Lung microvascular endothelial cell (primary cell): ENCODE results near the gene PRKN. TPM values are rescaled to one million over a fixed set of nuclear protein-coding genes. Genes with fewer than 3 reads are reported as not detected.
"Not testable (repeated sequence)": the region's sequence is repeated elsewhere in the genome, so short reads cannot be mapped to it uniquely, and the experiment has no call there.

Experiments used
- DNase-seq, 2 donors: peaks; one replicate each; pipeline versions ENCODE4 v3.0.0 to v3.0.0-alpha.2; 2010; ENCODE audit warnings: low read depth in 2 of 2
- total RNA-seq: library from RNA; depleted of rRNA; stranded (reverse); fragments of >200 nt; gene quantifications from 2 replicates; pipeline ENCODE4 v1.2.1, GENCODE V29; 2014

Gene PRKN
- total RNA-seq, 1 donor from 2014 or later, result 0.40 TPM

DNA sequence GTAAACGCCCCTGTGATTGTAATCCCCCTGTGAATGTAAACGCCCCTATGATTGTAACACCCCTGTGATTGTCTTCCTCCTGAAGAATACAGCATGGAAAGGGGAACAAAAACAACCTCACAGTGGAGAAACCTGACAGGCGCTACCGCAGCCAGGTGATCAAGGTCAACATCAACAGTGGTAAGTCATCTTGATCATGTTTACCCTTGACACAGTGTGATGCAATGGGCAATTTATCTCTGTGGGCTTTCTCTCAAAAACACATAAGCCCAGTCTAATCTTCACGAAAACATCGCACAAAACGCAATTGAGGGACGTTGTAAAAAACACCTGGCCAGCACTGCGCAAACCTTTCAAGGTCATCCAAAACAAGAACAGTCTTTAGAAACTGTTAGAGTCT is 277.2 kb downstream of the PRKN start:
- DNase-seq, result no peak

DNA sequence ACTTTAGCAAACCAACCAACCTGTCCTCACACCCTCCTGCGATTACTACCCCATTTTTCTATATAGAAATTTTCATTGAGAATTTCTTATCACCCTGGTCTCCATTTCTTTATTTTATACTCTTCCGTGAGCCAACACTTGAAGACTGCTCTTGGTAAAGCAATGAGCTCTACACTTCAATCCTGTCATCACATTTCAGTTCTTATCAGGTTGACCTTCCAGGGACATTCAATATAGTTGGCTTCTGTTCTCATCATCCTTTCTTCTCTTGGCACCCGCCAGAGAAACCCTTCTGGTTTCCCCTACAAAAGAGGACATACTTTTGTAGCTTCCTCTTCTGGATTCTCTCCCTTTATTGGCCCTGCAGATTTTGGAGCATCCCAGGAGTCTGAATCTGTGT is 279.3 kb downstream of the PRKN start:
- DNase-seq, result no peak

DNA sequence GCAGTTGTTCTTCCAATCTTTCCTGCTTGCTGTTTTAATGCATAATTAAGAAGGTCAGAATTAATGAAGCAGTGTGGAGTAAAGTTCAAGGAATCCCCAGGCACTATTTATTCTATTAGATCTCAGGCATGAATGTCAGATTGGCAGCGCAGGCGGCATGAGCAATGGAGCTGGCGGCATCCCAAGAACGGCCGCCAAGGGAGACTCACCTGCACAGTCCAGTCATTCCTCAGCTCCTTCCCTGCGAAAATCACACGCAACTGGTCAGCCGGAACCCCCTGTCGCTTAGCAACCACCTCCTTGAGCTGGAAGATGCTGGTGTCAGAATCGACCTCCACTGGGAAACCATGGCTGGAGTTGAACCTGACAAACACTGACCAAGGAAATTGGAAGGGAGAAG is 284.5 kb downstream of the PRKN start:
- DNase-seq, result no peak

DNA sequence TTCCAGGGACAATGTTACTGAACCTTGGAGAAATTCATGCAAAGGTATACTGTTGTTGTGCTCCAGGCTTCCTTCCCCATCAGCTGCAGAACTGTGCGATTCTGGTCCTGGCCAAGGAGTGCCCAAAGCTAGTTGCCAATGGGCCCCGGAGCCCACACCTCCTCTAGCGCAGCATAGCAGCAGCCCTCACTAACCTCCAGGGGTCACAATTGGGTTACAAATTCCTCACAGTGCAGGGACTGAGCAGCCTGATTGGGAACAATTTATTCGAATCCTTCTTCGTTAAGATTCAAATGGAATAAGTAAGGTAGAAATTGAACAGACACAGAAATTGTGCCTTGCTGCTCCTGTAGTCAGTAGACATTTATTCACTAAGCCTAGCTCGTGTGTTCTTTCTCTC is 284.9 kb downstream of the PRKN start:
- no peak for DNase-seq

DNA sequence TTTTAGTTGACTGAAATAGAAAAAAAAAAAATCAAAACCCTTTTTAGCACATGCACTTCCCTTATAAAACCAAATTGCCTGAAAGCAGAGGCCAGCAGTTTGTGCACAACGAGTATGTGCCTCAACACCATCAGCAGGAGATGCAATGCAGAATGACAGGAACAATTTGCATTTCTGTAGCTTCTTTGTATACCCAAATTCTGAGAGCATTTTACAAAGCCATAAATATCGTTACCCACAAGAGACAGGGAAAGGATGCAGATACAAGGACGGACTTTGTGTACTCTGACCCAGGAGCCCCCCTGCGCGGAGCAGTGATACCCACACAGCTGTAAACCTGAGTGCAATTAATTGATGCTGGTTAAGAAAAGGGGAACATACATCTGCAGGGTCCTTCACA is 285.6 kb downstream of the PRKN start:
- no peak for DNase-seq

DNA sequence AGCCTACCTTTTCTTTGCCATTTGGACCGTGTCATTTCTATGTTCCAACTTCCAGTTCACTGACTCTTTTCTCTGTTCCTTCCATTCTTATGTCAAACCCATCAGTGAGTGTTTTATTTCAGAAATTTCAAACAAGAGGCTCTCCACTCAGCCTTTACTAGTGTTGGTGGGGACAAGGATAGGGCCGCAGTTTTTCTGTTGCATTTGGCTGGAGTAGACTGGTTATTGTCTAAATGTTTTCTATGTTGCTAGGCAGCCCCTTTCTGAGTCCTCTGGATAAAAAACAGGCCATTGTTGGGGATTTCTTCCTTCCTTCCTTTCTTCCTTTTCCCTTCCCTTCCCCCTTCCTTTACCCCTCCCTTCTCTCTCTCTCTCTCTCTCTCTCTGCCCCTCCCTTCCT is 288.6 kb downstream of the PRKN start:
- no peak for DNase-seq

DNA sequence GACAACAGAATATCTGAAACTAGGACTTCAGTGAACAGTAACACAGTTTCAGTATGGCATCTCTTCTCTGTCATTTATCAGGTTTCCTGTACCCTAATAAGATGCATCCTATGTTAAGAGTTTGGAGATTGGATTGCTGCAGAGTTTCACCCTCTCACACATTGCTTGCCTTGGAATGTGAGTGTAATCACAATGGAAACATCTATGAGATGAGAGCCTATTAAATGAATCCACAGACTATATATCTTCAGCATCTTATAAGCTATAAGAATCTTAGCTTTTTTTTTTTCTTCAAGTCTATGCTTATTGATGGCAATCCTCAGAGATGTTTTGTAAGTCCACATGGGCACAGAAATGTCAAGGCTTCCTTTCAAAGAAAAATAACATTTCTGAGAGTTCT is 292.5 kb downstream of the PRKN start:
- DNase-seq, result no peak

DNA sequence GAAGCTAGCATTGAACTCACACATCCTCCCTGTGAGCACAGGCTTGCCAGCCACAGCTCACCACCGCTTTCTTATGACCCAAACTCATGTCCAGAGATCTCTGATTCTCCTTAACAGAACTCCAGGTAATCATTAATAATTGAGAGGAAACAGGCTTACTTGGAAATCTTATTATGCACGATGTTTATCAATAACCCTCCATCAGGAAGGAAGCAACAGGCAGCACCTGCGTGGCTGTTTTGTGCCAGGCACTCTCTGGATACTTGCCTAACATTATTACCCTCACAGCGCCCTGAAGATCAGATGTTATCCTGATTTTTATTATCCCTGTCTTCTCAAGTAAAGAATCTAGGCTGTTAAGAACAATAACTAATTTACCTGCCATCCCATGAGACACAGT is 306.6 kb downstream of the PRKN start:
- no peak for DNase-seq

DNA sequence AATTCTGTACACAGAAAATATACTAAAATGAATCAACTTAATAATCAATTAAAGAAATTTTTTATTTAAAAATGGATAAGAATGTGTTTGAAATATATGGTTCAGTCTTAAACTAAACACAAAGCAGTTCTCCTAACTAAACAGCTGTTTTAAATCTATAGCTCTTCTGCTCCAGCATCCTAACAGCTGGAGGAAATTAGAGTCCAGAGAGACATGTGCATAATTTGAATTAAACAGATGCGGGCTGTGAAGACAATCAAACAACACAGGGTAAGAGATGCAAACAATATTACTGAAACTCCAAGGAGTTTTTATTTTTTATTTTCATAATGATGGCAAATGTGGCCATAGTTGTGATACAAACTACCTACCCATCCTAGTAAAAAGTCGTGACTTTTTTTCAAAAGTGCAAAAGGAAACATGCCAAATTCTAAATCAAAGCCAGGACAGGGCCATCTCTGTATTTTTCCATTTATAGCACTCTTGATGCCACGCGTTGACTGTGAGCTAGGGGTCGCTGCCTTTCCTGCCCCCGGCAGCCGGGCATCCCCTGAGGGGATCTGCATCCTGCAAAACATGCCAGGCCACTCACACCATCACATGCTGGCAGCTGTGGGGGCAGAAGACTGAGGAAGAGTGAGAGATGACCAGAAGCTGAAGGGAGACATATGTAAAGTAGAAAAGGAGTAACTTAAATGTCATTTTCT is 310.6 kb downstream of the PRKN start:
- DNase-seq, result no peak

DNA sequence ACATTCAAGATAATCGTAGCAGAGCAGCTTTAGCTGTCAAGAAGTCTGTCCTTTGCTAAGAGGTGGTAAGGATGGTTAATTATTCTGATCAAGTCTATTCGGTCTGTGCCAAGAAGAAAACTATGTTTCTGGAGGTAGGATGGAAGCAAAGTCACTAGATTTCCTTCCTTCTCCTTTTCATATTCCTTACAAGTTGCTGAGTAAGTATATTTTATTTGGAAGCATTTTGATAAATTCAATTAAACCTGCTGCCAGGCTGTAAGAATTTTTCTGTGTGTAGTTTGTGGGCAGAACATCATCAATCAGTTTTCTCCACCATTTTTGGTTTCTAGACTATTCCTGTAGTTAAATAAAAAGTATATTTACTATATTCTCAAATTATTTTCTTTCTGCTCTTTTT is 311.3 kb downstream of the PRKN start:
- no peak for DNase-seq

DNA sequence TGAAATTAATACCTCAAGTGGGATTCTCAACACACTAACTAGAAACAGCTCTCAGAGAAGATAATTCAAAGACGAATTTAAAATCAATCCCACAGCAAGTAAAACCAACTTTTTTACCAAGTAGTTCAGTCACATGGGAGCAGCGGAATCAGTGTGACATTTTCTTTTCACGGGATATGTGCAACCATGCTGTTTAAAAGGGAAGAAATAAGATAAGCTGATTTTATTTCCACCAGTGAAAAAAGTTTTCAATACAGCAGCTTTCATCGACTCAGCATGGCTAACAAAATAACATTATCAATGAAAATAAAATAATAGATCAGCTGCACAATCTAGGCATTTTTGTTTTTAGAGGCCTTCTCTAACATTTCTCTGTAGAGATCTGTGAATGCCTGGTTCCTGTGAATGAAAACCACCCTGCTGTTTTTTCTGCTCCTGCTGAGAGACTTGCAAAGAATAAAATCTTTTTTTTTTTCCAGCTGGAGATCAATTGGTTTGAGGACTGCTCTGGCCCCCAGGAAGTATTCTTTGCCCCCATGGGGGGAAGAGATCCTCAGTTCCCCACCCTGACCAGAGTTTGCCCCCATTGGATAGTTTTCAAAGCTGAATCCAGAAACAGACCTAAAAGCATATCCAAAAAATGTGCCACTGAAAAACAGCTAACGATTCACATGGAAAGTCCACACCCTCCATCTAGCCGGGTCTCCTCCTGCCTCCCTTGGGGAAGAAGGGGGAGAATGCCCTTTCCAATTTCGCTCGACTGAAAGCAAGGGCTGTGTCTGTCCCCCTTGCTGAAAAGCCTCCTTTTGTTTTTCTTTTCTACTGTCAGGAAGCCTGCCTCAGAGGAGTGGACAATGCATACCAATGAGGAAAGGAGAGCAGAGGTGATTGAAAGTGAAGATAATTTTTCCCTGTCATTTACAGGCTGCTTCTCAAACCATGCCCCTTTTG is 317.6 kb downstream of the PRKN start:
- DNase-seq, result no peak

DNA sequence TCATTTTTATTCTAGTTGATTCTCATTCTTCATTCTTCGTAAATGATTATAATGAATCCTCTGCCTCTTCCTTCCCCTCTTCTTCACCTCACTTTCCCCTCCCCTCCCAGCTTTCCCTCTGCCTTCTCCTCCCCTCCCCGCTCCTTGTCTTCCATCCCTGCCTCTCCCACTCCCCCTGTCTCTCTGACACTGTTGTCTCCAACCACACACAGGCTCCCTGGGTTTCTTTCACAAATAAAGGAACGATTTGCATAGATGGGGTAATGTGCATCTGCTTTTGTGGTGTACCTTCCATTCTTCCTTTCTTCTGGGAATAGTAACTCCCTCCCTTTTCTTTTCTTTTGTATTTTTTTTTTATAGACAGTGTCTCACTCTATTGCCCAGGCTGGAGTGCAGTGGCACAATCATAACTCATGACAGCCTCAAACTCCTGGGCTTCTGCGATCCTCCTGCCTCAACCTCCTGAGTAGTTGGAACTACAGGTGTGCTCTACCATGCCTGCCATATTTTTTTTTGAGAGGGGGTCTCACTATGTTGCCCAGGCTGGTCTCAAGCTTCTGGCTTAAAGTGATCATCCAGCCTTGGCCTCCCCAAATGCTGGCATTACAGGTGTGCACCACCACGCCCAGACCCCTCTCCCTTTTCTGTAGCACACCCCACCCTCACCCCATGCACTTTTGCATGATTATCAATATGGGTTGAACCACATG is 318.6 kb downstream of the PRKN start:
- no peak for DNase-seq

DNA sequence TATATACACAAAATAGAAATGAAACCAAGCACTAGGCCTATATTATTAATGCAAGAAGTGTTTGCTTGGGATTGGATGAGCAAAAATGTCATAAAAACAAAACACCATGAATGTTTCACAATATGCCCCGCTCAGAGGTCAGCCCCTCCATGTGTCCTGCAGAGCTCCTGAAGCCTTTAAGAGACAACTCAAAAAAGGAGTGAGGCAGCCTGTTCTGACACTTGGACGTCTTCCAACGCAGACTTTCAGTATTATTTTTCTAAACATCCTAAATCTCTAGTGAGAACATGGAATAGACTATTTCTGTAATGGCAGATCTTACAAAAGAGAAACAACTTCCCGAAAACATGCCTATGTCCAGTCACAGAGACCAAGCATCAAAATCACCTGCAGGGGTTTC is 322.6 kb downstream of the PRKN start:
- DNase-seq, result no peak

DNA sequence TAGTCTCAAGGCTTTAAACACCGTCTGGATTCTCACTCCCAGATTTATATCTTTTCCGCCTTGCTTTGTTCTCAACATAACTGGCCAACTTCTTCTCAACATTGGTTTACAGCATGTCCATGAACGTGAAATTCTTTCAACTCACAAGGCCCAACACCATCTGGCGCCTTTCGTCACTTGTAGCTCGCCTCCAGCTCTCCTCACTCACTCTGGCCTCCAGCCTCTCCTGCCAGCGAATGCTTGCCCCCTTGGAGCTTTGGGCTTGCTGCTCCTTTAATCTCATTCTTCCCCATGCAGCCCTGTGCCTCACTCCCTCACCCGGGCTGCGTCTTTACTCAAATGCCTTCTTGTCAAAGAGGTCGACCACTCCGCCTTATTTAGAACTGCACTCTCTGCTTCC is 324.5 kb downstream of the PRKN start:
- DNase-seq, result no peak

DNA sequence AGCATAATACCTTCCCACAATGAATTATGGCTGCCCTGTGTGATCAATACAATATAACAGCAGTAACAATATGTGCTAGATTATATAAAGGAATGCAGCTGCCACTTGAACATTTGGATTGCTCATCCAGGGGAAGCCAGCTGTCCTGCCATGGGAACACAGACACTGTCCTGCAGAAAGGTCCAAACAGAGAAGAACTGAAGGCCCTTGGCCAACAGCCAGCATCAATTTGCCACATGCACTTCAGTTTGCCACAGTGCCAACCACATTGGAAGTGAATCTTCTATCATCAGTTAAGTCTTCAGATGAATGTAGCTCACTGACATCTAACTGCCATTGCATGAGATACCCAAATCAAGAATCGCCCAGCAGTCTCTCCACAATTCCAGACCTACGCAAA is 332.4 kb downstream of the PRKN start:
- no peak for DNase-seq

DNA sequence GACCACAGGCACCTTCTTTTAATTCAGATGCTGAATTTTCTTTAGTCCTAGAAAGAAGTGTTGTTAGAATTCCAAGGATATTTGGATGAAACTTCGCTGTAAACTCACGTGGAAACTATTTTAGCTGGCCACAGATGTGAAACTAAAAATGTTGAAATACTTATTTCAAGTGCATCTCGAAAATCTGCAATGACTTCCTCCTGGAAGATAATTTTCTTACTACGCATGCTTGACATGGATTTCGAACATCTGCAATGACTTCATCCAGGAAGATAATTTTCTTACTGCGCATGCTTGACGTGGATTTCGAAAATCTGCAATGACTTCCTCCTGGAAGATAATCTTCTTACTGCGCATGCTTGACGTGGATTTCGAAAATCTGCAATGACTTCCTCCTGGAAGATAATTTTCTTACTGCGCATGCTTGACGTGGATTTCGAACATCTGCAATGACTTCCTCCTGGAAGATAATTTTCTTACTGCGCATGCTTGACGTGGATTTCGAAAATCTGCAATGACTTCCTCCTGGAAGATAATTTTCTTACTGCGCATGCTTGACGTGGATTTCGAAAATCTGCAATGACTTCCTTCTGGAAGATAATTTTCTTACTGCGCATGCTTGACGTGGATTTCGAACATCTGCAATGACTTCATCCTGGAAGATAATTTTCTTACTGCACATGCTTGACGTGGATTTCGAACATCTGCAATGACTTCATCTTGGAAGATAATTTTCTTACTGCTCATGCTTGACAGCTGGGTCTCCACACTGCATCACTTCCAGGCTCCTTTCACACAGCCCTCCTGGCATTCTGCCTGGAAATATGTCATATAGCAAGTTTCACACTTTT is 336.4 kb downstream of the PRKN start:
- not testable (repeated sequence) for DNase-seq

DNA sequence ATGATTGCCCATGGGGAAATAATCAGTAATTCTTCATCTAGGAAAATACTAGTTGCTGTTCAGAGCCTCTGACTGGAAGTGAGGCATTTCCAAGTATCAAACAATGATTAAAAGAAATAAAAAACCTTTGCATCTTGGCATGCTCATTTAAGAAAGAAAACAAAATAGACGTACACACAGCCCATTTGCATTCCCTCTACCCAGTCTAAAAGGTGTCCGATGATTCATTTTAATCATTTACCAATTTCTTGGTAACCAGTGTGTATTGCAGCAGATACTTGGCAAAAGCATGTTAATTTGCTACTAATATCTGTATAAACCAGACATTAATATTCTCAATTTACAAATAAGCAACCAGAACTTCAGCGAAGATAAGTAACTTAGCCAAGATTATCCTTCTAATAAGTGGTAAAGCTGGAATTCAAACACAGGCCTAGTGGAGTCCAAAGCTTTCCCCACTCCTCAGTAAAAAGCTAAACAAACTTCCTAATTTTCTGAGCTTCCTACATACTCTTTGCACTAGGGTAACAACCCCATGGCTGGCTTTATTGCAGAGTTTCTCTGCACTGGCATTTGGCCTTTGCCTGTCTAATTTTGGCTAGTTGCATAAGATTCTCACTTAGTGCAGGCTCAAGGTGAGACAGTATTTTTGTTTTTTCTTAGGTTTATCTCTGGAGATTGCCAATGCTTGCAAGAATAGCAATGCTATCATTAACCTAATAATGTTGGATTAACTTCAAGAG is 338.1 kb downstream of the PRKN start:
- DNase-seq, result no peak

DNA sequence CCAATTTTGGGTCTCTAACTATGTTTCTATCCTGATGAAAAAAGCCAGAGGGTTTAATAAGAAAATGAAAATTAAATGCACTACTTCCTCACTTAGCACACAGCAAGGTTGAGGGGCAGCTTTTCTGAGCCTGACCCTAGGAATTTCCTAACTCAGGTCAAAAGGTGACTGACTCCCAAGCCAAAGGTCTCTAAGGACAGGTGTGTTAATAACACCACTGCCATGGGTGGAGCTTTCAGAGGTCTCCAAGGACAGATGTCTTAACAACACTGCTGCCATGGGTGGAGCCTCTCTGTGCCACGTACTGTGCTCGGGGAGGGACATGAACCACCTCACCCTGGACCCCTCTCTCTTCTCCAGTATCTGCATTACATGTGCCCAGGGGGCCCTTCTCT is 339.2 kb downstream of the PRKN start:
- no peak for DNase-seq

DNA sequence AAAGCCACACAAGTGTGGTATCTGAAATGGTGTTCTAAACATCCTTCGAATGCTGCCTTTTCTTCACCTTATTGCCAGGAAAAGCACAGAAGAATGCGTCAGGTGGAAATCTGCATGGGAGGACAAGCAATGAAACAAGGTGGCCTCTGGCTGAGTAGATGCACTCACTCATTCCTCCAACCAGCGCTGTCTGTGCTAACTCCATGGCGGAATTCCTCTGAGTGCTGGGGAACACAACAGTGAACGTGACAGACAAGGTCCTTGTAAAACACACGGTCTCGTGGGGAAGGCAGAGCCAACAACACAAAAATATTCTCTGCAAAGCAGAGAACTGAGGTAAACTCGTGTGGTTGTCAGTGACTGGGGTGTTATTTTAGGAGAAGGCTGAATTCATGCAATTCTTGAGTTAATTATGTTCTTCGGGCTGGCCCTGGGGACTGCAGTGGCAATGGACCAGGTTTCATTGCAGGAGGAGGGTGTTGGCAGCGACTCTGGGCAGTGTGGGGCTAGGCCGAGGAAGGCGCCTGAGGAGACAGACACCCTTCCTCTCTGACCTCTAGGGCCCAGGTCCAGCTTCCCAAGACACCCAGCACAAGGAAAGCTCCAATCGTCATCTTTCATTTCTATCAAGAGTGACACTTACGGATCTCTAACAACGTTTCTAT is 339.7 kb downstream of the PRKN start:
- DNase-seq, result no peak

DNA sequence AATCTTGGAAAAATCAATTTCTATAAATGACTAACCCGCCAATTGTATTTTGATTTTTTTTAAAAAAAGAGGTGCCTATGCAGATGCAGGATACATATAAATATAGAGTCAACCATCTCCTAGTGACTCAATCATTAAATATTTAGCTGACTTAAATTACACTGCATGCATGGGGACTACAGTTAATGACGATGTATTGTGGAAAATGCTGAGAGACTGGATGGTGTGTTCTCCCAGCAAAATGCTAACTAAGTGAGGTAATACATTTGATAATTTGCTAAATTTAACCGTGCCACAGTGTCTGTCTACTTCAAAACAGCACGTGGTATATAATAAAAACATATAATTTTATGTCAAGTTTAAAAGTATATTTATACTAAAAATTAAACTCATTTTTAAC is 341.6 kb downstream of the PRKN start:
- DNase-seq, result no peak
